RWPE1 (cell line): Measurements from ENCODE around the gene BCAS1.

Source experiments
- CTCF ChIA-PET: fragments of 350-600 bp; sonication (Branson Sonifier 250); formaldehyde crosslinking; extraction: SDS; loops from one replicate; lab custom pipeline; 2021; lab: Yijun Ruan, JAX
- POLR2A ChIA-PET: fragments of 400-600 bp; formaldehyde crosslinking; extraction: SDS; loops from one replicate; lab custom pipeline; 2020; ENCODE audit warnings: antibody characterized with exemption; ENCODE audit not compliant: low non-redundant PET; lab: Yijun Ruan, JAX
- DNase-seq: peaks from one replicate; pipeline ENCODE4 v3.0.0; 2012; ENCODE audit warnings: low spot score
- H3K27ac ChIP-seq: fragments of 450-650 bp; 2 replicates; pipeline ENCODE4 v1.5.1; 2017
- TF ChIP-seq, protein P1 (sequence below): fragments of 450-650 bp; conservative IDR thresholded peaks from 2 replicates; pipeline ENCODE4 v1.5.1; 2017; ENCODE audit warnings: low read depth, mild to moderate bottlenecking

Gene BCAS1

DNA sequence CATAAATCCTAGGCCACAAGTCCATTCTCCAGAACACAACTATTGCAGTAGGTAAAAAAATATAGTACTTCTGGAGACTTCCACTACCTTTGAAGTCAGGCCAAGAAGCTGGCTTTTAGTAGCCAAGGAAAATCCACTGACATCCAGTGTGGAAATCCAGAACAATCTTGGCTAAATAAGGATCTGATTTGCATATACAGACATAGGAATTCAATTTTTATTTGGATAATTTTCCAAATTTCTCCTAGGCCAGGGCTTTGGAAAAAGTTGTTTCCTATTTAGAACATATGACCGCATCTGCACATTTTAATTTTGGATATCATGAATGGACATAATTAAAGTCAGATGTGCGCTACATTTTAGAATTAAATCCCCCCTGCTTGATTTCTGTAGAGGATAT is 100.2 kb downstream of the BCAS1 start:
- POLR2A ChIA-PET, result no interaction called here
- CTCF ChIA-PET, result interaction anchor here (1.0 kb wide), 1 partner anchor 15 kb away, joined by 4 read pairs; no protein-coding TSS in a partner anchor
- H3K27ac ChIP-seq, result no peak overlapping the region
- TF ChIP-seq, protein P1, sequence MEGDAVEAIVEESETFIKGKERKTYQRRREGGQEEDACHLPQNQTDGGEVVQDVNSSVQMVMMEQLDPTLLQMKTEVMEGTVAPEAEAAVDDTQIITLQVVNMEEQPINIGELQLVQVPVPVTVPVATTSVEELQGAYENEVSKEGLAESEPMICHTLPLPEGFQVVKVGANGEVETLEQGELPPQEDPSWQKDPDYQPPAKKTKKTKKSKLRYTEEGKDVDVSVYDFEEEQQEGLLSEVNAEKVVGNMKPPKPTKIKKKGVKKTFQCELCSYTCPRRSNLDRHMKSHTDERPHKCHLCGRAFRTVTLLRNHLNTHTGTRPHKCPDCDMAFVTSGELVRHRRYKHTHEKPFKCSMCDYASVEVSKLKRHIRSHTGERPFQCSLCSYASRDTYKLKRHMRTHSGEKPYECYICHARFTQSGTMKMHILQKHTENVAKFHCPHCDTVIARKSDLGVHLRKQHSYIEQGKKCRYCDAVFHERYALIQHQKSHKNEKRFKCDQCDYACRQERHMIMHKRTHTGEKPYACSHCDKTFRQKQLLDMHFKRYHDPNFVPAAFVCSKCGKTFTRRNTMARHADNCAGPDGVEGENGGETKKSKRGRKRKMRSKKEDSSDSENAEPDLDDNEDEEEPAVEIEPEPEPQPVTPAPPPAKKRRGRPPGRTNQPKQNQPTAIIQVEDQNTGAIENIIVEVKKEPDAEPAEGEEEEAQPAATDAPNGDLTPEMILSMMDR, result no peak
- DNase-seq, result no peak

DNA sequence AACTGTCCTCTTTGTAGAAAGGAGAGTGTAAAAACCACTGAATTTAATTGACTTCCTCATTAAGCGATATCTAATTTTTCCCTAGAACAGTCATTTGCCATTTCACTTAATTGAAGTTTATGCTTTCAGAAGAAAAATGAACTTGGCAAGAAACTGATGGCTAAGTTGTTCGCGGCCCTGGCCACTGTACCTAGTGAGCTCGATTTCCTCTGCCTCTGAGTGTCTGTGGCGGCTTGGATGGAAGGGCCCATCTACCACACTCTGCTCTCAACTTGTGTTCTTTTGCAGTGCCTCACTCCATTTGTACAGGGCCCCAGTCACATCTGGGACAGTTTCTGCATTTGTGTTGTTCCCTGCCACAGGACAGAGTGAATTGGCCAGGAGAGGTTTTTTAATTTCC is 102.9 kb downstream of the BCAS1 start:
- no peak for DNase-seq
- H3K27ac ChIP-seq, result no peak overlapping the region
- ChIA-PET POLR2A (no interaction called here), CTCF (interaction anchor here (0.8 kb wide), 1 partner anchor 65 kb away, joined by 3 read pairs; no protein-coding TSS in a partner anchor)
- TF ChIP-seq, protein P1, result no peak

DNA sequence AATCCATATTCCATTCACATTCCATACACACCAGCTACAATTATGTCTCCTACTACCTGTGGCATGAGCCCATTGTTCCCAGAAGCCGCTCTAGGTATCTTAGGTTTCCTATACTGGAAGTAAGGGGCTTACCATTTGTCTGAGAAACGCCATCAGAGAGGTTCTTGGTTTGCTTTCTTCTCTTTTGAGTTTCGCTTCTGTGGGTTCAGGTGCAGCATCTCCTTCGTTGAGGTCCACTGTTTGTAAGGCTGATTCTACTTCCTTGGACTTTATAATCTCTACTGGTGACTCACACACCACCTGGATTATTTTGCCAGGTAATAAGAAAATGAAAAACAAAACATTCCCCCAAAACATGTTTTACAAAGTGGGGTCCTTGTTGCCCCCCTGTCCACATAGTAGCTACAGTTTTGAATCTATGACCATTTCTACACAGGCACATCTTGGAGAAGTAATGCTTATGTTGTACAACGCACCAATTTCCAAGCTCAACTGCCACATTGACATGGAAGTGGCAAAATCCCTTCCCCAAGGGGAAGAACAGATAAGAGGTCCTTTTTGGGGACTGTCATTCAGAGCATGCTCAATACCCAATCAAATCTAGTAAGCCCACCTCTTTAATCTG is 103.5 kb downstream of the BCAS1 start:
- TF ChIP-seq, protein P1, result no peak
- ChIA-PET CTCF (interaction anchor here (0.6 to 1.1 kb wide), 3 partner anchors 27 to 116 kb away, joined by 3 to 5 read pairs (median 3); no protein-coding TSS in a partner anchor), POLR2A (no interaction called here)
- no peak for DNase-seq
- no peak overlapping the region for H3K27ac ChIP-seq

DNA sequence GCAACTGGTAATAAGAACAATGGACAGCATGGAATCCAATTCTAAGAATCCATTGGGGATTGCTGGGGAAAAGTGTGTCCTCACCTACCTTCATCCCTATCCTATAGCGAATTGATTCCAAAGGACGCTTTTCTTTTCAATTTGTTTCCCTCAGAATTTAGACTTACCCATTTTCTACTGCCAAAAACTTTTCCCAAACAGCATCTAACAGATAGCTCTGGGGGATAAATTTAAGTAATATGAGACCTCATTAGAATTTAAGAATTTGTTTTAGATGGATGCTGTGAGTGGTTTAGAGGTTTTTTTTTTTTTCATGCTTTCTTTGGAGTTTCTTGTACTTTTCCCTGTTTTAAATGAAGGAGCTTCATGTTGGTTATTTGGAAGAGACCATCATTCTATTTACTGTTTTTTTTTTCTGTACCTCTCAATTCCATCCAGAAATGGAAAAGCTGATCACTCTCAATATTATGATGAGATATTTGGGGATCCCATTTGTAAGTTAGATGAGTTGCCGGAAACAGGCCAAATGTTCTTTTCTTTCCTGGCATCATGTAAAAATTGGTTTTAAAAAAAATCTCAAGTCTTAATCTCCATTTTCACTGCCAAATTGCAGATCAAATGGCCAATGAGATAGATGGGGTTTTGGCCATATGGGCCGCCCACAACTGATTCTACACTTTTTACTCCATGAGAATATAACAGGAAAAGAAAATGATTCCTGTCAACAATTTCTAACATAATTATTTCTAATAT is 105.7 kb downstream of the BCAS1 start:
- TF ChIP-seq, protein P1, result no peak
- no peak overlapping the region for H3K27ac ChIP-seq
- CTCF ChIA-PET, result interaction anchor here (0.6 to 0.7 kb wide), 2 partner anchors 49 to 683 kb away, joined by 3 read pairs; no protein-coding TSS in a partner anchor
- POLR2A ChIA-PET, result no interaction called here
- no peak for DNase-seq

DNA sequence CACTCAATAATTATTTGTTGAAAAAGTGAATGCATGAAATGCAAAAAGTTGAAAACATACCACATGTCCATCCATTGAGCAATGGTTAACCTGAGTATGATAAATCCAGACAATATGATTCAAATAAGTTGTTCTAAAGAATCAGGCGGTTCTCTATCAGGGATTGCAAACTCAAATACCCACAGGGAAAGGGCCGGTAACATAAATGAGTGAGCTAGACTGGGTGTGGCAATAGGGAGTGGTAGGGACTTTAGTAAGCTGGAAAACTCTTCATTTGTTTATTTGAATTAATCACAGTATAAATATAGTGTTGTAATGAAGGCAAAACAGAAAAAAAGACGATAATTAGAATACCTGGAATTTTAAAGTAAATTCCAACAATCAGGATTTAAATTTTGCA is 106.3 kb downstream of the BCAS1 start:
- POLR2A ChIA-PET, result no interaction called here
- no peak for DNase-seq
- CTCF ChIA-PET, result interaction anchor here (0.6 to 0.7 kb wide), 5 partner anchors 49 to 489 kb away, joined by 3 to 5 read pairs (median 3); no protein-coding TSS in a partner anchor
- H3K27ac ChIP-seq, result no peak overlapping the region
- TF ChIP-seq, protein P1, result no peak

DNA sequence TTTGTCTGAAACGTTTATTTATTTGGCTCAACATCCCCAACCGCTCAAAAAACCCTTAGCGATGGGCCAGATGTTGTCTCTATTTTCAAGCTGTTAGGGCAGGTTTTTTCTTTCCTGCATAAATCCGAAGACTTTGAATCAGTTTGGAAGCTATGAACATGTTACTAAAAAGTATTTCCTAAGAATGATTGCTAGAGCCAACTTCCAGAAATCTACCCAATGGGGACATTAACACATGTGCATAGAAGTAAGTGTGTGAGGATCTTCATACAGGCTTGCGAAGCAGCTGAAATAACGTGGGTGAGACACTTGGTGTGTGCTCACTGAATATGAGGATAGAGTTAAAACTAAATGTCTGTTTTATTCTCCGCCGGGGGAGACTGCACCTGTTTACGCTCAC is 106.8 kb downstream of the BCAS1 start:
- CTCF ChIA-PET, result interaction anchor here (0.6 to 0.7 kb wide), 5 partner anchors 54 to 756 kb away, joined by 3 to 5 read pairs (median 3); no protein-coding TSS in a partner anchor
- POLR2A ChIA-PET, result no interaction called here
- no peak for DNase-seq
- H3K27ac ChIP-seq, result no peak overlapping the region
- TF ChIP-seq, protein P1, result no peak
